Activated CD8-positive, alpha-beta memory T cell treated with anti-CD3 and anti-CD28 coated beads, Interleukin-2, amount 10 ng/mL, durations not matched to agents 7 days and 5 days (primary cell): ENCODE data around the gene CARNS1. TPM values are rescaled to one million over a fixed set of nuclear protein-coding genes. Genes with fewer than 3 reads are reported as not detected.
"Not testable (repeated sequence)": the region's sequence is repeated elsewhere in the genome, so short reads cannot be mapped to it uniquely, and the experiment has no call there.

ENCODE experiments used
- ATAC-seq: fragments of 150-1000 bp; cut with Tn5 transposase; one replicate; pipeline ENCODE4 v1.10.0; 2021; ENCODE audit warnings: moderate library complexity
- CTCF ChIA-PET: fragments of 350-600 bp; sonication (Branson Sonifier 250); formaldehyde crosslinking; loops from one replicate; lab custom pipeline; 2021; ENCODE audit warnings: antibody characterized with exemption; lab: Charles Lee
- DNase-seq: peaks from one replicate; pipeline ENCODE4 v3.0.0-alpha.2; 2020
- H3K27ac Mint-ChIP-seq: one replicate; pipeline ENCODE4 v1.8.0; 2021; ENCODE audit warnings: mild to moderate bottlenecking, mixed read lengths
- H3K27me3 Mint-ChIP-seq: one replicate; pipeline ENCODE4 v1.8.0; 2021; ENCODE audit warnings: mixed read lengths
- H3K36me3 Mint-ChIP-seq: one replicate; pipeline ENCODE4 v1.8.0; 2021; ENCODE audit warnings: mild to moderate bottlenecking, mixed read lengths
- H3K4me1 Mint-ChIP-seq: one replicate; pipeline ENCODE4 v1.8.0; 2021; ENCODE audit warnings: mixed read lengths
- H3K4me3 Mint-ChIP-seq: one replicate; pipeline ENCODE4 v1.8.0; 2021; ENCODE audit warnings: mild to moderate bottlenecking, moderate library complexity, mixed read lengths
- H3K9me3 Mint-ChIP-seq: one replicate; pipeline ENCODE4 v1.8.0; 2022; ENCODE audit warnings: low read depth, mixed read lengths
- total RNA-seq, 2 experiments: library from RNA; stranded (reverse); gene quantifications; one replicate each; pipeline ENCODE4 v1.2.3, GENCODE V29; 2021

CARNS1 gene
- total RNA-seq, 2 experiments from 2014 or later, result 1.3 TPM

GRCh38 chr11:67403085-67403484 is 12.4 kb upstream of the CARNS1 start:
- H3K36me3 Mint-ChIP-seq, result peaks cover 58% of the 10 kb centered on the region
- DNase-seq, result peak; percentile 41
- H3K4me1 Mint-ChIP-seq, result peaks cover 66% of the 10 kb centered on the region
- ATAC-seq, H3K9me3 Mint-ChIP-seq, H3K27me3 Mint-ChIP-seq: not testable (repeated sequence)
- H3K4me3 Mint-ChIP-seq, result peak overlapping the region; percentile 90
- CTCF ChIA-PET, result interaction anchor here (0.7 to 5.8 kb wide), 15 partner anchors 12 to 1766 kb away, joined by 3 to 96 read pairs (median 9); partner anchors contain the start of genes AIP, CARNS1, PITPNM1 and POLD4
- peak overlapping the region; percentile 86 for H3K27ac Mint-ChIP-seq

GRCh38 chr11:67404515-67405195 is 10.8 kb upstream of the CARNS1 start:
- Mint-ChIP-seq H3K27ac (peak overlapping the region; percentile 86), H3K27me3 (no peaks in the 10 kb centered on the region), H3K4me3 (peak overlapping the region; percentile 90), H3K4me1 (peaks cover 62% of the 10 kb centered on the region), H3K36me3 (peaks cover 53% of the 10 kb centered on the region), H3K9me3 (no peaks in the 10 kb centered on the region)
- no peak for ATAC-seq
- CTCF ChIA-PET, result interaction anchor here (1.2 to 5.8 kb wide), 11 partner anchors 9 to 100 kb away, joined by 3 to 96 read pairs (median 7); partner anchors contain the start of genes CARNS1, PITPNM1, POLD4 and PTPRCAP
- peak; percentile 85 for DNase-seq

- ATAC-seq (no peak), DNase-seq (no peak)
- CTCF ChIA-PET, result interaction anchor here (1.2 to 5.8 kb wide), 7 partner anchors 9 to 100 kb away, joined by 3 to 96 read pairs (median 23); partner anchors contain the start of genes CARNS1, PITPNM1, POLD4 and PTPRCAP
- H3K36me3 Mint-ChIP-seq, result peaks cover 55% of the 10 kb centered on the region
- H3K4me1 Mint-ChIP-seq, result peaks cover 63% of the 10 kb centered on the region
- no peaks in the 10 kb centered on the region for H3K27me3 Mint-ChIP-seq
- no peaks in the 10 kb centered on the region for H3K9me3 Mint-ChIP-seq
- peak overlapping the region; percentile 86 for H3K27ac Mint-ChIP-seq
- peak overlapping the region; percentile 90 for H3K4me3 Mint-ChIP-seq
These were observed 10.3 kb upstream of the CARNS1 start for GRCh38 chr11:67405196-67405567.

- H3K4me1 Mint-ChIP-seq, result peaks cover 64% of the 10 kb centered on the region
- peaks cover 53% of the 10 kb centered on the region for H3K36me3 Mint-ChIP-seq
- CTCF ChIA-PET, result interaction anchor here (1.2 to 5.8 kb wide), 7 partner anchors 10 to 99 kb away, joined by 3 to 96 read pairs (median 23); partner anchors contain the start of genes CARNS1, PITPNM1, POLD4 and PTPRCAP
- H3K4me3 Mint-ChIP-seq, result peak overlapping the region; percentile 90
- DNase-seq, result no peak
- ATAC-seq, result no peak
- H3K27ac Mint-ChIP-seq, result peak overlapping the region; percentile 86
- no peaks in the 10 kb centered on the region for H3K27me3 Mint-ChIP-seq
- H3K9me3 Mint-ChIP-seq, result no peaks in the 10 kb centered on the region
These were observed 9.7 kb upstream of the CARNS1 start for GRCh38 chr11:67405688-67406339.

GRCh38 chr11:67406420-67406968 is 9.0 kb upstream of the CARNS1 start:
- Mint-ChIP-seq H3K9me3 (no peaks in the 10 kb centered on the region), H3K27ac (peak overlapping the region; percentile 86), H3K36me3 (peaks cover 50% of the 10 kb centered on the region), H3K4me1 (peaks cover 71% of the 10 kb centered on the region), H3K27me3 (no peaks in the 10 kb centered on the region), H3K4me3 (peak overlapping the region; percentile 90)
- DNase-seq (no peak), ATAC-seq (no peak)
- CTCF ChIA-PET, result interaction anchor here (0.9 to 3.5 kb wide), 8 partner anchors 9 to 99 kb away, joined by 3 to 34 read pairs (median 4); partner anchors contain the start of genes PITPNM1, PTPRCAP and RPS6KB2

GRCh38 chr11:67406969-67407687 is 8.3 kb upstream of the CARNS1 start:
- Mint-ChIP-seq H3K9me3 (no peaks in the 10 kb centered on the region), H3K4me1 (peaks cover 74% of the 10 kb centered on the region)

GRCh38 chr11:67407688-67408163 is 7.8 kb upstream of the CARNS1 start:
- peak; percentile 17 for ATAC-seq
- Mint-ChIP-seq H3K36me3 (peaks cover 50% of the 10 kb centered on the region), H3K4me3 (peak overlapping the region; percentile 90), H3K27me3 (no peaks in the 10 kb centered on the region), H3K9me3 (no peaks in the 10 kb centered on the region), H3K27ac (peak overlapping the region; percentile 86), H3K4me1 (peaks cover 75% of the 10 kb centered on the region)
- no peak for DNase-seq
- CTCF ChIA-PET, result interaction anchor here (0.9 to 3.5 kb wide), 8 partner anchors 11 to 98 kb away, joined by 3 to 34 read pairs (median 4); partner anchors contain the start of genes PITPNM1, PTPRCAP and RPS6KB2

More at GRCh38 chr11:67406969-67407687, 8.3 kb upstream of the CARNS1 start:
- H3K27ac Mint-ChIP-seq, result peak overlapping the region; percentile 86
- H3K4me3 Mint-ChIP-seq, result peak overlapping the region; percentile 90
- ATAC-seq (no peak), DNase-seq (no peak)
- peaks cover 50% of the 10 kb centered on the region for H3K36me3 Mint-ChIP-seq
- H3K27me3 Mint-ChIP-seq, result no peaks in the 10 kb centered on the region
- CTCF ChIA-PET, result interaction anchor here (0.6 to 3.5 kb wide), 10 partner anchors 10 to 116 kb away, joined by 3 to 34 read pairs (median 4); partner anchors contain the start of genes PITPNM1, PTPRCAP and RPS6KB2

- CTCF ChIA-PET, result interaction anchor here (1.0 to 3.5 kb wide), 8 partner anchors 10 to 96 kb away, joined by 3 to 34 read pairs (median 4); partner anchors contain the start of genes PITPNM1, PTPRCAP, RPS6KB2 and TMEM134
- peak overlapping the region; percentile 86 for H3K27ac Mint-ChIP-seq
- H3K36me3 Mint-ChIP-seq, result peaks cover 50% of the 10 kb centered on the region
- H3K4me3 Mint-ChIP-seq, result peak overlapping the region; percentile 90
- no peaks in the 10 kb centered on the region for H3K9me3 Mint-ChIP-seq
- no peaks in the 10 kb centered on the region for H3K27me3 Mint-ChIP-seq
- DNase-seq, result peak; percentile 80
- H3K4me1 Mint-ChIP-seq, result peaks cover 73% of the 10 kb centered on the region
- ATAC-seq, result peak; percentile 34
These were observed 6.9 kb upstream of the CARNS1 start for GRCh38 chr11:67408437-67409200.

GRCh38 chr11:67409261-67409666 is 6.2 kb upstream of the CARNS1 start:
- peak overlapping the region; percentile 90 for H3K4me3 Mint-ChIP-seq
- H3K27ac Mint-ChIP-seq, result peak overlapping the region; percentile 92
- H3K27me3 Mint-ChIP-seq, result no peaks in the 10 kb centered on the region
- peaks cover 72% of the 10 kb centered on the region for H3K4me1 Mint-ChIP-seq
- DNase-seq, result peak; percentile 95
- H3K36me3 Mint-ChIP-seq, result peaks cover 49% of the 10 kb centered on the region
- no peaks in the 10 kb centered on the region for H3K9me3 Mint-ChIP-seq
- CTCF ChIA-PET, result interaction anchor here (1.0 to 3.5 kb wide), 8 partner anchors 10 to 96 kb away, joined by 3 to 34 read pairs (median 4); partner anchors contain the start of genes PITPNM1, PTPRCAP, RPS6KB2 and TMEM134
- peak; percentile 67 for ATAC-seq

- no peak for ATAC-seq
- H3K4me1 Mint-ChIP-seq, result peaks cover 72% of the 10 kb centered on the region
- H3K27ac Mint-ChIP-seq, result peak overlapping the region; percentile 92
- no peak for DNase-seq
- no peaks in the 10 kb centered on the region for H3K27me3 Mint-ChIP-seq
- CTCF ChIA-PET, result interaction anchor here (1.0 to 3.5 kb wide), 3 partner anchors 9 to 28 kb away, joined by 3 to 34 read pairs (median 32); partner anchors contain the start of gene PTPRCAP
- peak overlapping the region; percentile 75 for H3K4me3 Mint-ChIP-seq
- peaks cover 43% of the 10 kb centered on the region for H3K36me3 Mint-ChIP-seq
- H3K9me3 Mint-ChIP-seq, result no peaks in the 10 kb centered on the region
These were observed 5.6 kb upstream of the CARNS1 start for GRCh38 chr11:67409781-67410368.

GRCh38 chr11:67410369-67410831 is 5.1 kb upstream of the CARNS1 start:
- no peak for ATAC-seq
- H3K4me3 Mint-ChIP-seq, result peak overlapping the region; percentile 75
- peak overlapping the region; percentile 66 for H3K27ac Mint-ChIP-seq
- H3K9me3 Mint-ChIP-seq, result no peaks in the 10 kb centered on the region
- peaks cover 72% of the 10 kb centered on the region for H3K4me1 Mint-ChIP-seq
- no peaks in the 10 kb centered on the region for H3K27me3 Mint-ChIP-seq
- CTCF ChIA-PET, result no interaction called here
- no peak for DNase-seq
- peaks cover 38% of the 10 kb centered on the region for H3K36me3 Mint-ChIP-seq
